Measurements from ENCODE around the gene SBF2.

Gene SBF2

GRCh38 chr11:10317776-10318526 is 23.9 kb upstream of the SBF2 start:
- DNase-seq (ENCODE audit: low read depth): no peak

- DNase-seq (ENCODE audit: low read depth): no peak
Measured at GRCh38 chr11:10317151-10317755, 23.2 kb upstream of the SBF2 start.

DNA sequence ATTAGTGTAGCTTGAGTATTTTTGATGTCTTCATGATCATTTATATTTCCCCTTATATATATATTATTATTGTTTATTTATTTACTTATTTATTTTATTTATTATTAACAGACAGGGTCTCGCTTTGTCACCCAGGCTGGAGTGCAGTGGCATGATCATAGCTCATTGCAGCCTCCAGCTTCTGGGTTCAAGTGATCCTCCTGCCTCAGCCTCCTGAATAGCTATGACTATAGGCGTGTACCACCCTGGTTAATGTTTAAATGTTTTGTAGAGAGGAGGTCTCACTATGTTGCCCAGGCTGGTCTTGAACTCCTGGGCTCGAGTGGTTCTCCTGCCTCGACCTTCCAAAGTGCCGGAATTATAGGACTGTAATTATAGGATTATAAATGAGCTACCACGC is 21.1 kb upstream of the SBF2 start:
- DNase-seq (ENCODE audit: low read depth): no peak

GRCh38 chr11:10314199-10315072 is 20.4 kb upstream of the SBF2 start:
- DNase-seq (ENCODE audit: low read depth): no peak

DNA sequence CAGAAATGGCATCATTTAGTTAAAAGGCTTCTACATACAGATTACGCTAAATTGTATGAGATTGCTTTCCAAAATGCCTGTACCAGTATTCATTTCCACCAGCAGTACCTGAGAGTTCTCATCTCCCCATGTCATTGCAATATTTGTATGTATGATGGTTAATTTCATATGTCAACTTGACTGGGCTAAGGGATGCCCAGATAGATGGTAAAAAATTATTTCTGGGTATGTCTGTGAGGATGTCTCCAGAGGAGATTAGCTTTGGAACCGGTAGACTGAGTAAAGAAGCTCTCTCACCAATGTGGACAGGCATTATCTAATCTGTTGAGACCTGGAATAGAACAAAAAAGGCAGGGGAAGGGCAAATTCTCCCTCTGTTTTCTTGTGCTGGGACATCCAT is 17.8 kb upstream of the SBF2 start:
- DNase-seq (ENCODE audit: low read depth): no peak

GRCh38 chr11:10310301-10310841 is 16.4 kb upstream of the SBF2 start:
- no peak for DNase-seq (ENCODE audit: low read depth)

GRCh38 chr11:10309163-10310093 is 15.4 kb upstream of the SBF2 start:
- no peak for DNase-seq (ENCODE audit: low read depth)

GRCh38 chr11:10308201-10308954 is 14.4 kb upstream of the SBF2 start:
- DNase-seq (ENCODE audit: low read depth): no peak

- peak; percentile 75 for DNase-seq (ENCODE audit: low read depth)
Measured at GRCh38 chr11:10307400-10308200, 13.6 kb upstream of the SBF2 start.

DNA sequence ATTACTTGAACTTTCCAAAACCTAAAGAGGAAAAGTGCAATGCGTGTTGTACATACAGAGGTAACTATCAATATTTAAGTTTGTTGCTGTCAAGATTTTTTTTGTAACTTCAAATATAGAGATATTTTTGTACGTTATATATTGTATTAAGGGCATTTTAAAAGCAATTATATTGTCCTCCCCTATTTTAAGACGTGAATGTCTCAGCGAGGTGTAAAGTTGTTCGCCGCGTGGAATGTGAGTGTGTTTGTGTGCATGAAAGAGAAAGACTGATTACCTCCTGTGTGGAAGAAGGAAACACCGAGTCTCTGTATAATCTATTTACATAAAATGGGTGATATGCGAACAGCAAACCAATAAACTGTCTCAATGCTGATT is 13.0 kb upstream of the SBF2 start:
- no peak for DNase-seq (ENCODE audit: low read depth)

GRCh38 chr11:10305964-10306918 is 12.2 kb upstream of the SBF2 start:
- DNase-seq (ENCODE audit: low read depth): no peak

- no peak for DNase-seq (ENCODE audit: low read depth)
Measured at GRCh38 chr11:10305262-10305963, 11.4 kb upstream of the SBF2 start.

GRCh38 chr11:10304495-10305261 is 10.7 kb upstream of the SBF2 start, which contains the start of gene ADM:
TSS of gene ADM (plus strand) at chr11:10305073. CDS start at chr11:10305701, 628 bp downstream.
- DNase-seq (ENCODE audit: low read depth): peak; percentile 85

DNA sequence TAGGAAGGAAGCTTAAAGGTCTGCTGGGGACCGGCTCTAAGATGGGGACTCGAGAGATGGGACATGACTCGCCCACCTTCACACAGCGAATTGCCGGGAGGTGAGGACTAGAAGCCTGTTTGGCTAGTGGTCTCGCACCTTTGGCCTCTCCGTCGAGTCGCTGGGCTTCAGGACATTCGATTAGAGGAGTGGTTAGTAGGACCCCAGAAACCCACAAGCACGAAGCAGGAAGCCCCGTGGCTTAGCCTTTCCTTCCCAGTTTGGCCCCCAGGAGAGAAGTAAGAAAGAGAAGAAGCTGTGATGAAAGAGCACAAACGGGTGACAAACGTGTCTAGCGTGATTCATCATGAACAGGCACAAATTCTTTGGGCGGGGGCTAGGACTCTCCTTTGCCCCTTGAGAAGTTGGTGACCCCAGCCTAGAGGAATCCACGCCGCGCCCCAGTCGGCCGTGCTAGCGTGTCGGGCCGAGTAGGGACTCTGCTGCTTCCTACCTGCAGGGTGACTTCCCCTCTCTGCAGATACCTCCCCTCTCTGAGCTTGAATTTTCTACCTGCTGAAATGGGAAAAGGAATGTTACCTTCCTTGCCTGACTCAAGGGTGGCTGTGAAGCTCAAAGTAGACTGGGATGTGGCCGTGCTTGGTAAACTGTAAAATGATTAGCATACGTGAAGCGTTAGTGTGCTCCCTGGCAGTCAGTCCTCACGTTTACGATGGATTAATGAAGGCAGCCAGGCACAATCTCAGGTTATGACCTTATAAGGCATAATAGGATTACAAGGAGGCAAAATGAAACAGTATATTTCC is 9.7 kb upstream of the SBF2 start:
- DNase-seq (ENCODE audit: low read depth): no peak

GRCh38 chr11:10302744-10303557 is 8.9 kb upstream of the SBF2 start:
- DNase-seq (ENCODE audit: low read depth): no peak

DNA sequence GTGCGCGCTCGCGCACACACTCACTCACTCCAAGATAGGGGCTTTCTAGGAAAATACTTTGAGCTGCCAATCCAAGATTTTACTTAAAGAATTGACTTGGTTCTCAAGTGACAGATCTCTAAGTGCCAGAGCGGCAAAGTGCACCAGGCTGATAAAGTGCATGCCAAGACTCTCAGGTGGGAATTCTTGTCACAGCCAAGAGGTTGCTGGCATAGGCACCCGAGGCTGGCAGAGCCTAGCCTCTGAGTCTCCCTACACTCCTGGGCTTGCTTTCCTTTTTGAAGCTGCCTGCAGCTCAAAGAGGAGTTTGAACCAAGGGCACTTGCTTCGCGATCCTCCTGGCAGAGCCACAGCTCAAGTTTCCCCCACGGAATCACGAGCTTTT is 8.3 kb upstream of the SBF2 start:
- no peak for DNase-seq (ENCODE audit: low read depth)

All from stromal cell of bone marrow (primary cell).